Amygdala (tissue), 56 donors: ENCODE data around the gene CARD8.
"Not testable (repeated sequence)": the region's sequence is repeated elsewhere in the genome, so short reads cannot be mapped to it uniquely, and the experiment has no call there.

Experiments
- DNase-seq, 56 donors: peaks; one replicate each; lab custom pipeline; 2025; lab: John Stamatoyannopoulos, UW

The CARD8 gene

GRCh38 chr19:48265326-48265725 is 9.6 kb upstream of the CARD8 start:
- not testable (repeated sequence) for DNase-seq

- not testable (repeated sequence) for DNase-seq
Measured at GRCh38 chr19:48260359-48260714, 4.6 kb upstream of the CARD8 start.

- DNase-seq, result not testable (repeated sequence)
Measured at GRCh38 chr19:48258992-48259391, 3.3 kb upstream of the CARD8 start.

GRCh38 chr19:48258350-48258749 is 2.6 kb upstream of the CARD8 start:
- no peak for DNase-seq

- no peak for DNase-seq
Measured at GRCh38 chr19:48254529-48254970, 1.2 kb downstream of the CARD8 start.

- DNase-seq, result no peak
Measured at GRCh38 chr19:48253999-48254398, 1.7 kb downstream of the CARD8 start.

- DNase-seq, result no peak
Measured at GRCh38 chr19:48252609-48253008, 3.1 kb downstream of the CARD8 start.

GRCh38 chr19:48250290-48251025 is 5.3 kb downstream of the CARD8 start:
- DNase-seq, result no peak

GRCh38 chr19:48249502-48250014 is 6.2 kb downstream of the CARD8 start:
- peak in 9 of 56 donors; percentile 0 to 47 (median 5) for DNase-seq

- no peak for DNase-seq
Measured at GRCh38 chr19:48248081-48248833, 7.5 kb downstream of the CARD8 start.

- DNase-seq, result no peak
Measured at GRCh38 chr19:48247212-48247611, 8.5 kb downstream of the CARD8 start.

GRCh38 chr19:48246101-48246500 is 9.6 kb downstream of the CARD8 start:
- DNase-seq, result no peak

GRCh38 chr19:48244281-48244680 is 11.4 kb downstream of the CARD8 start:
- DNase-seq, result no peak

- DNase-seq, result not testable (repeated sequence)
Measured at GRCh38 chr19:48241771-48242170, 13.9 kb downstream of the CARD8 start.

- DNase-seq, result no peak
Measured at GRCh38 chr19:48239582-48240141, 16.1 kb downstream of the CARD8 start.

- DNase-seq, result no peak
Measured at GRCh38 chr19:48239120-48239519, 16.6 kb downstream of the CARD8 start.

- DNase-seq, result no peak
Measured at GRCh38 chr19:48237057-48237456, 18.7 kb downstream of the CARD8 start.

- no peak for DNase-seq
Measured at GRCh38 chr19:48230555-48231129, 25.1 kb downstream of the CARD8 start.

GRCh38 chr19:48221628-48222027 is 34.1 kb downstream of the CARD8 start:
- no peak for DNase-seq

- not testable (repeated sequence) for DNase-seq
Measured at GRCh38 chr19:48220784-48221183, 34.9 kb downstream of the CARD8 start.

- DNase-seq, result no peak
Measured at GRCh38 chr19:48218997-48219396, 36.7 kb downstream of the CARD8 start.
